MM.1S (cell line): ENCODE results near the gene GTF2IRD2.
"Not testable (repeated sequence)": the region's sequence is repeated elsewhere in the genome, so short reads cannot be mapped to it uniquely, and the experiment has no call there.

Source experiments
- EZH2 ChIP-seq: fragments of 300-600 bp; sonication (generic); optimal IDR thresholded peaks from 2 replicates; pipeline ENCODE3; 2017; ENCODE audit warnings: low read depth, mild to moderate bottlenecking, antibody characterized with exemption, low read length, mixed read lengths
- TF ChIP-seq, protein P1 (sequence below): fragments of 300-600 bp; sonication (generic); IDR thresholded peaks from 2 replicates; pipeline ENCODE4 v1.5.1; 2016; ENCODE audit warnings: antibody characterized with exemption, low read length, mixed read lengths

DNA sequence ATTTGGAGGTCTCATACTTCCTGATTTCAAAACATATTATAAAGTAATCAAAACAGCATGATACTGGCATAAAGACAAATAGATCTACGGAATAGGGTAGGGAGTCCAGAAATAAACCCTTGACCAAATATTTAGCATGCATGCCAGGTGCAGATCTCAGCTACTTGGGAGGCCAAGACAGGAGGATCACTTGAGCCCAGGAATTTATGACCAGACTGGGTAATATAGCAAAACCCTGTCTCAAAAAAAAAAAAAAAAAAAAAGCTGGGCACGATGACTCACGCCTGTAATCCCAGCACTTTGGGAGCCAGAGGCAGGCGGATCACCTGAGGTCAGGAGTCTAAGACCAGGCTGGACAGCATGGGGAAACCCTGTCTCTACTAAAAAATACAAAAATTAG is 21.4 kb downstream of the GTF2IRD2 start:
- TF ChIP-seq, protein P1, sequence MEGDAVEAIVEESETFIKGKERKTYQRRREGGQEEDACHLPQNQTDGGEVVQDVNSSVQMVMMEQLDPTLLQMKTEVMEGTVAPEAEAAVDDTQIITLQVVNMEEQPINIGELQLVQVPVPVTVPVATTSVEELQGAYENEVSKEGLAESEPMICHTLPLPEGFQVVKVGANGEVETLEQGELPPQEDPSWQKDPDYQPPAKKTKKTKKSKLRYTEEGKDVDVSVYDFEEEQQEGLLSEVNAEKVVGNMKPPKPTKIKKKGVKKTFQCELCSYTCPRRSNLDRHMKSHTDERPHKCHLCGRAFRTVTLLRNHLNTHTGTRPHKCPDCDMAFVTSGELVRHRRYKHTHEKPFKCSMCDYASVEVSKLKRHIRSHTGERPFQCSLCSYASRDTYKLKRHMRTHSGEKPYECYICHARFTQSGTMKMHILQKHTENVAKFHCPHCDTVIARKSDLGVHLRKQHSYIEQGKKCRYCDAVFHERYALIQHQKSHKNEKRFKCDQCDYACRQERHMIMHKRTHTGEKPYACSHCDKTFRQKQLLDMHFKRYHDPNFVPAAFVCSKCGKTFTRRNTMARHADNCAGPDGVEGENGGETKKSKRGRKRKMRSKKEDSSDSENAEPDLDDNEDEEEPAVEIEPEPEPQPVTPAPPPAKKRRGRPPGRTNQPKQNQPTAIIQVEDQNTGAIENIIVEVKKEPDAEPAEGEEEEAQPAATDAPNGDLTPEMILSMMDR: not testable (repeated sequence)
- not testable (repeated sequence) for TF ChIP-seq EZH2
